C1 segment of cervical spinal cord (tissue), 14 donors: ENCODE data around the gene CETP.
A peak's percentile ranks its signal among the peaks of the same experiment; 100 is the strongest.

ENCODE experiments used
- DNase-seq, 14 donors: peaks; one replicate each; lab custom pipeline; 2025; lab: John Stamatoyannopoulos, UW

Gene CETP

GRCh38 chr16:56961851-56962281 lies at the start of gene CETP:
TSS of gene CETP (plus strand) at chr16:56961950. CDS start at chr16:56961980, 30 bp downstream.
- DNase-seq: no peak

GRCh38 chr16:56912746-56913708 lies 48.7 kb upstream of the CETP start:
- peak in 1 of 14 donors; percentile 3 for DNase-seq

- no peak for DNase-seq
Measured at GRCh38 chr16:56914896-56915295, 46.9 kb upstream of the CETP start.

- DNase-seq: no peak
Measured at GRCh38 chr16:56915336-56916119, 46.2 kb upstream of the CETP start.

- peak in 1 of 14 donors; percentile 9 for DNase-seq
Measured at GRCh38 chr16:56916571-56917403, 45.0 kb upstream of the CETP start.

- DNase-seq: no peak
Measured at GRCh38 chr16:56918467-56919012, 43.2 kb upstream of the CETP start.

GRCh38 chr16:56919099-56919800 lies 42.5 kb upstream of the CETP start:
- no peak for DNase-seq

GRCh38 chr16:56921571-56921970 lies 40.2 kb upstream of the CETP start:
- DNase-seq: no peak

GRCh38 chr16:56923481-56924091 lies 38.2 kb upstream of the CETP start:
- DNase-seq: no peak

- DNase-seq: no peak
Measured at GRCh38 chr16:56927471-56927870, 34.3 kb upstream of the CETP start.

- DNase-seq: no peak
Measured at GRCh38 chr16:56929639-56930038, 32.1 kb upstream of the CETP start.

GRCh38 chr16:56930486-56931270 lies 31.1 kb upstream of the CETP start:
- no peak for DNase-seq

- peak in 1 of 14 donors; percentile 71 for DNase-seq
Measured at GRCh38 chr16:56931271-56931891, 30.4 kb upstream of the CETP start.

GRCh38 chr16:56931892-56932720 lies 29.6 kb upstream of the CETP start, which contains the start of gene HERPUD1:
TSS of gene HERPUD1 (plus strand) at chr16:56932142. CDS start at chr16:56932245, 103 bp downstream.
- peak; percentile 79 to 99 (median 97) for DNase-seq

- DNase-seq: peak in 12 of 14 donors; percentile 24 to 84 (median 72)
Measured at GRCh38 chr16:56932721-56933619, 28.8 kb upstream of the CETP start.

- no peak for DNase-seq
Measured at GRCh38 chr16:56933828-56934598, 27.7 kb upstream of the CETP start.
